HL-60 (cell line): ENCODE results near the gene CD300LB.

Experiments used
- DNase-seq, 2 experiments: peaks; one replicate each; pipeline ENCODE4 v3.0.0-alpha.2; 2010 to 2020; ENCODE audit warnings: low read depth in 1 of 2, low spot score in 1 of 2
- H3K27ac ChIP-seq: fragments of 250-450 bp; sonication (Bioruptor Pico); replicated peaks from 2 replicates; pipeline ENCODE4 v1.5.1; 2020; ENCODE audit warnings: mild to moderate bottlenecking, moderate library complexity
- H3K27me3 ChIP-seq: fragments of 250-450 bp; sonication (Bioruptor Pico); 2 replicates; pipeline ENCODE4 v1.5.1; 2021; ENCODE audit warnings: mild to moderate bottlenecking, moderate library complexity; ENCODE audit not compliant: insufficient read depth, poor library complexity, severe bottlenecking
- H3K4me3 ChIP-seq: replicated peaks from 2 replicates; pipeline ENCODE4 v1.5.1; 2011; ENCODE audit warnings: mild to moderate bottlenecking, control low read depth, low read length; ENCODE audit not compliant: insufficient read depth
- GABPA ChIP-seq: IDR thresholded peaks from 2 replicates; pipeline ENCODE4 v1.6.1; 2012; ENCODE audit warnings: low read depth
- POLR2AphosphoS5 ChIP-seq: IDR thresholded peaks from 2 replicates; pipeline ENCODE4 v1.6.1; 2012; ENCODE audit warnings: low read depth
- SPI1 ChIP-seq: IDR thresholded peaks from 2 replicates; pipeline ENCODE4 v1.6.1; 2012; ENCODE audit warnings: low read depth, mild to moderate bottlenecking, borderline replicate concordance
- TF ChIP-seq, protein P1 (sequence below): IDR thresholded peaks from 2 replicates; pipeline ENCODE4 v1.6.1; 2012; ENCODE audit warnings: low read depth; ENCODE audit not compliant: insufficient replicate concordance
- TF ChIP-seq, protein P2 (sequence below): IDR thresholded peaks from one replicate; pipeline ENCODE4 v1.5.1; 2011; ENCODE audit warnings: low read length, control low read depth, inconsistent platforms; ENCODE audit not compliant: insufficient read depth

CD300LB gene

DNA sequence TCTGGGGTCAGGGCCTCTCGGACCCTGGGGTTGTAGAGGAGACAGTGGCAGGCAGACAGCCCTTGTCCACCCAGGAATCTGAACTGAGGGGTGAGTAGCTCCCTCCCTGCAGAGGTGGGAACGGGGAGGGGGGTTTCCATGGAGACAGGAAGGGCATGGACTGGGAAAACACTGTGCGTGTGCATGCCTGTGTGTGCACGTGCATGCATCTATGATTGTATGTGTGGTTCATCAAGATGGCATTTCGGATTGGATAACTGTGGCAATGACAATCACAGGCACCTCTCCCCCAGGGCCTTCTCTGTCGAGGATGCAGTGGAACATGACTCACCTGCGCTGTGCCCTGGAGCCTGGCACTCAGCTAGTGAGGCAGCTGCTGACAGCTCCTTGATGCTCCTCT is 20.8 kb upstream of the CD300LB start:
- TF ChIP-seq, protein P1, sequence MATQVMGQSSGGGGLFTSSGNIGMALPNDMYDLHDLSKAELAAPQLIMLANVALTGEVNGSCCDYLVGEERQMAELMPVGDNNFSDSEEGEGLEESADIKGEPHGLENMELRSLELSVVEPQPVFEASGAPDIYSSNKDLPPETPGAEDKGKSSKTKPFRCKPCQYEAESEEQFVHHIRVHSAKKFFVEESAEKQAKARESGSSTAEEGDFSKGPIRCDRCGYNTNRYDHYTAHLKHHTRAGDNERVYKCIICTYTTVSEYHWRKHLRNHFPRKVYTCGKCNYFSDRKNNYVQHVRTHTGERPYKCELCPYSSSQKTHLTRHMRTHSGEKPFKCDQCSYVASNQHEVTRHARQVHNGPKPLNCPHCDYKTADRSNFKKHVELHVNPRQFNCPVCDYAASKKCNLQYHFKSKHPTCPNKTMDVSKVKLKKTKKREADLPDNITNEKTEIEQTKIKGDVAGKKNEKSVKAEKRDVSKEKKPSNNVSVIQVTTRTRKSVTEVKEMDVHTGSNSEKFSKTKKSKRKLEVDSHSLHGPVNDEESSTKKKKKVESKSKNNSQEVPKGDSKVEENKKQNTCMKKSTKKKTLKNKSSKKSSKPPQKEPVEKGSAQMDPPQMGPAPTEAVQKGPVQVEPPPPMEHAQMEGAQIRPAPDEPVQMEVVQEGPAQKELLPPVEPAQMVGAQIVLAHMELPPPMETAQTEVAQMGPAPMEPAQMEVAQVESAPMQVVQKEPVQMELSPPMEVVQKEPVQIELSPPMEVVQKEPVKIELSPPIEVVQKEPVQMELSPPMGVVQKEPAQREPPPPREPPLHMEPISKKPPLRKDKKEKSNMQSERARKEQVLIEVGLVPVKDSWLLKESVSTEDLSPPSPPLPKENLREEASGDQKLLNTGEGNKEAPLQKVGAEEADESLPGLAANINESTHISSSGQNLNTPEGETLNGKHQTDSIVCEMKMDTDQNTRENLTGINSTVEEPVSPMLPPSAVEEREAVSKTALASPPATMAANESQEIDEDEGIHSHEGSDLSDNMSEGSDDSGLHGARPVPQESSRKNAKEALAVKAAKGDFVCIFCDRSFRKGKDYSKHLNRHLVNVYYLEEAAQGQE: no peak
- no peak for TF ChIP-seq SPI1
- no peak for TF ChIP-seq GABPA
- no peak for TF ChIP-seq POLR2AphosphoS5
- TF ChIP-seq, protein P2, sequence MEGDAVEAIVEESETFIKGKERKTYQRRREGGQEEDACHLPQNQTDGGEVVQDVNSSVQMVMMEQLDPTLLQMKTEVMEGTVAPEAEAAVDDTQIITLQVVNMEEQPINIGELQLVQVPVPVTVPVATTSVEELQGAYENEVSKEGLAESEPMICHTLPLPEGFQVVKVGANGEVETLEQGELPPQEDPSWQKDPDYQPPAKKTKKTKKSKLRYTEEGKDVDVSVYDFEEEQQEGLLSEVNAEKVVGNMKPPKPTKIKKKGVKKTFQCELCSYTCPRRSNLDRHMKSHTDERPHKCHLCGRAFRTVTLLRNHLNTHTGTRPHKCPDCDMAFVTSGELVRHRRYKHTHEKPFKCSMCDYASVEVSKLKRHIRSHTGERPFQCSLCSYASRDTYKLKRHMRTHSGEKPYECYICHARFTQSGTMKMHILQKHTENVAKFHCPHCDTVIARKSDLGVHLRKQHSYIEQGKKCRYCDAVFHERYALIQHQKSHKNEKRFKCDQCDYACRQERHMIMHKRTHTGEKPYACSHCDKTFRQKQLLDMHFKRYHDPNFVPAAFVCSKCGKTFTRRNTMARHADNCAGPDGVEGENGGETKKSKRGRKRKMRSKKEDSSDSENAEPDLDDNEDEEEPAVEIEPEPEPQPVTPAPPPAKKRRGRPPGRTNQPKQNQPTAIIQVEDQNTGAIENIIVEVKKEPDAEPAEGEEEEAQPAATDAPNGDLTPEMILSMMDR: no peak
- H3K27ac ChIP-seq: no peak overlapping the region
- DNase-seq: no peak
- no peak overlapping the region for H3K4me3 ChIP-seq
- H3K27me3 ChIP-seq: no peaks in the 10 kb centered on the region

DNA sequence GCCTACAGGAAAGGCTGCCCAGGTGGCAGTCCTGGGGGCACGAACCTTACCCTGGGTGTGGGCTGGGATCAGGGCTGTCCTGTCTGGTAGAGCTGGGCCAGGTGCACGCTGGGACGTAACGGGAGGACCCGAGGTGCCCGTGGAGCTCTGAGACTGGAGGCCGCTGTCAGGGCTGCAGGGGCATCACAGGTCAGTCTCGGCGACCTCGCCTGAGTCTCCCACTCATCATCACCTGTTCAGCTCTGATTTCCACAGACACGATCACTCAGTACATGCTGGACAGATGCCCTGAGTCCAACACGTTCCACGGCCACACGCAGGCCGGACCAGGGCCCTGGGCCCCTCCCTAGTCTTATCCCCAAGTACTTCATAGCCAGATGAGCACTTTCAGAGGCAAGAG is 19.3 kb upstream of the CD300LB start:
- TF ChIP-seq POLR2AphosphoS5: no peak
- TF ChIP-seq, protein P1: no peak
- TF ChIP-seq SPI1: no peak
- TF ChIP-seq, protein P2: no peak
- TF ChIP-seq GABPA: no peak
- Histone ChIP-seq H3K4me3 (no peak overlapping the region), H3K27ac (no peak overlapping the region), H3K27me3 (no peaks in the 10 kb centered on the region)
- no peak for DNase-seq

DNA sequence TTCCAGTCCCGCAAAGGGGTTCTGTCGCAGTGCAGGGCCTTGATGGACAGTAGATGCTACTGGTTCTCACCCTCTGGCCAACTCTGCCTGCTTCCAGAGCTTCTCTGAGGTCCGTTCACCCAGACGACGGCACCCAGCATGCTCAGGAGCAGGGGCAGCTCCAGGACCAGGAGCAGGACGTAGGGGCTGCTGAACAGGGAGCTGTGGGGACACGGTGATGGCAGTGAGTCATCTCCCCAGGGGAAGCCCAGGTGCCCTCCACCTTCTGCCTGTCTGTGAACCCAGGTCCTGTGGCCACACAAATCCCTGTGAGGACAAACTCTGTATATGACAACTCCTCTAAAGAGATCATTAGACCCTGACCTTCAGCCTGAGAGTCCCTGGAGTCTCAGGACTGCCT is 18.1 kb upstream of the CD300LB start:
- no peak overlapping the region for H3K4me3 ChIP-seq
- no peak overlapping the region for H3K27ac ChIP-seq
- DNase-seq: no peak
- TF ChIP-seq POLR2AphosphoS5 (no peak), GABPA (no peak), SPI1 (no peak)
- TF ChIP-seq, protein P2: no peak
- TF ChIP-seq, protein P1: no peak
- no peaks in the 10 kb centered on the region for H3K27me3 ChIP-seq
